OCI-LY7 (cell line): ENCODE measurements around the gene C22orf42.

Experiments
- CTCF ChIP-seq: fragments of 200-600 bp; sonication (generic); conservative IDR thresholded peaks from 2 replicates; pipeline ENCODE4 v1.5.1; 2014; ENCODE audit warnings: mild to moderate bottlenecking, antibody characterized with exemption, low read length, moderate library complexity, mixed read lengths
- EZH2phosphoT487 ChIP-seq: fragments of 200-600 bp; sonication (generic); IDR thresholded peaks from 2 replicates; pipeline ENCODE4 v1.6.1; 2018; ENCODE audit warnings: low read depth, borderline replicate concordance, mild to moderate bottlenecking, mixed run types, antibody characterized with exemption, low read length, moderate library complexity, mixed read lengths

DNA sequence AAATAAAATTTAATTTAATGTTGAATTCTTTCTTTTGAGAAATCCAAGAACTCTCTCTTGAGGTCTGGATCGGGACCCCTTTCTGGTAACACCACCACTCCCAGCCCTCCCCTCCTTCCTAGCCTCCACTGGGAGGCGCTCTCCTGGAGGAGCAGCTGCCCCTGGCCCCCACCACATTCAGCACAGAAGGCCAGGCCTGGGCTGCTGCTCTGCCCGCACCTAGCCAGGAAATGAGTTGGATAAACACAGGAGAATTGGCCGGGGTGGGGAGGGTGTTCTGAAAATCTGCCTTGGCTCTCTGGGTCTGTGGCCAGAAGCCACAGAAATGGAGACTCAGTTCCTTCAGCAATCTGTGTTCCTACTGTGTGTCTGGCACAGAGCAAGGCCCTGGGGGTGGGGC, 31.2 kb downstream of the C22orf42 start:
- TF ChIP-seq CTCF (peak; percentile 42), EZH2phosphoT487 (no peak)
